ENCODE data around the gene FRMD4A.

Gene FRMD4A

GRCh38 chr10:14262836-14263425 is 67.8 kb downstream of the FRMD4A start:
- DNase-seq (ENCODE audit: extremely low spot score): no peak
- ChIA-PET POLR2A (interaction anchor here (0.6 kb wide), 1 partner anchor 9 kb away, joined by 3 read pairs; no protein-coding TSS in a partner anchor), CTCF (no interaction called here)
- no peak for TF ChIP-seq NFRKB (IDR thresholded peaks at IDR 0.05)
- TF ChIP-seq LEF1 (IDR thresholded peaks at IDR 0.05; ENCODE audit: borderline replicate concordance): no peak
- TF ChIP-seq CTBP1 (IDR thresholded peaks at IDR 0.05; ENCODE audit: borderline replicate concordance): no peak
- no peak for TF ChIP-seq ARNT (IDR thresholded peaks at IDR 0.05)
- TF ChIP-seq ZNF384 (IDR thresholded peaks at IDR 0.05): no peak
- TF ChIP-seq SUZ12 (IDR thresholded peaks at IDR 0.05): no peak
- TF ChIP-seq L3MBTL2 (conservative IDR thresholded peaks at IDR 0.05): no peak
- no peak for TF ChIP-seq ELF4 (IDR thresholded peaks at IDR 0.05)
- TF ChIP-seq FOXM1 (IDR thresholded peaks at IDR 0.05; ENCODE audit: borderline replicate concordance): no peak
- no peak for TF ChIP-seq TARDBP (IDR thresholded peaks at IDR 0.05)
- no peak for TF ChIP-seq SP1 (IDR thresholded peaks at IDR 0.05)
- no peak for TF ChIP-seq FOXA1 (IDR thresholded peaks at IDR 0.05)
- no peak for TF ChIP-seq PKNOX1 (IDR thresholded peaks at IDR 0.05)
- TF ChIP-seq BHLHE40 (IDR thresholded peaks at IDR 0.05; ENCODE audit: borderline replicate concordance): no peak
- no peak for TF ChIP-seq FOXK2 (IDR thresholded peaks at IDR 0.05)
- no peak for TF ChIP-seq HDGF (IDR thresholded peaks at IDR 0.05; ENCODE audit: borderline replicate concordance)

GRCh38 chr10:14261336-14261735 is 69.4 kb downstream of the FRMD4A start:
- no peak for TF ChIP-seq CTBP1 (IDR thresholded peaks at IDR 0.05; ENCODE audit: borderline replicate concordance)
- no peak for TF ChIP-seq BHLHE40 (IDR thresholded peaks at IDR 0.05; ENCODE audit: borderline replicate concordance)
- TF ChIP-seq SUZ12 (IDR thresholded peaks at IDR 0.05): no peak
- no peak for TF ChIP-seq NFRKB (IDR thresholded peaks at IDR 0.05)
- no peak for TF ChIP-seq TARDBP (IDR thresholded peaks at IDR 0.05)
- no peak for TF ChIP-seq FOXK2 (IDR thresholded peaks at IDR 0.05)
- no peak for TF ChIP-seq HDGF (IDR thresholded peaks at IDR 0.05; ENCODE audit: borderline replicate concordance)
- TF ChIP-seq LEF1 (IDR thresholded peaks at IDR 0.05; ENCODE audit: borderline replicate concordance): no peak
- no peak for TF ChIP-seq L3MBTL2 (conservative IDR thresholded peaks at IDR 0.05)
- TF ChIP-seq PKNOX1 (IDR thresholded peaks at IDR 0.05): no peak
- no peak for TF ChIP-seq ARNT (IDR thresholded peaks at IDR 0.05)
- POLR2A ChIA-PET: no interaction called here
- no peak for DNase-seq (ENCODE audit: extremely low spot score)
- CTCF ChIA-PET: interaction anchor here (0.7 kb wide), 1 partner anchor 671 kb away, joined by 3 read pairs; no protein-coding TSS in a partner anchor

- TF ChIP-seq FOXK2 (IDR thresholded peaks at IDR 0.05) (no peak), FOXM1 (IDR thresholded peaks at IDR 0.05; ENCODE audit: borderline replicate concordance) (no peak), ARNT (IDR thresholded peaks at IDR 0.05) (no peak), PKNOX1 (IDR thresholded peaks at IDR 0.05) (no peak), FOXA1 (IDR thresholded peaks at IDR 0.05) (no peak), SP1 (IDR thresholded peaks at IDR 0.05) (no peak), HDGF (IDR thresholded peaks at IDR 0.05; ENCODE audit: borderline replicate concordance) (no peak), ELF4 (IDR thresholded peaks at IDR 0.05) (no peak), CTBP1 (IDR thresholded peaks at IDR 0.05; ENCODE audit: borderline replicate concordance) (no peak), NFRKB (IDR thresholded peaks at IDR 0.05) (no peak), SUZ12 (IDR thresholded peaks at IDR 0.05) (no peak), ZNF384 (IDR thresholded peaks at IDR 0.05) (no peak)
- CTCF ChIA-PET: no interaction called here
- POLR2A ChIA-PET: no interaction called here
- no peak for DNase-seq (ENCODE audit: extremely low spot score)
Measured at GRCh38 chr10:14259696-14260566, 70.8 kb downstream of the FRMD4A start.

GRCh38 chr10:14254368-14254767 is 76.4 kb downstream of the FRMD4A start:
- ChIA-PET CTCF (no interaction called here), POLR2A (no interaction called here)
- TF ChIP-seq FOXM1 (IDR thresholded peaks at IDR 0.05; ENCODE audit: borderline replicate concordance): no peak
- no peak for TF ChIP-seq CTBP1 (IDR thresholded peaks at IDR 0.05; ENCODE audit: borderline replicate concordance)
- TF ChIP-seq SUZ12 (IDR thresholded peaks at IDR 0.05): no peak
- TF ChIP-seq HDGF (IDR thresholded peaks at IDR 0.05; ENCODE audit: borderline replicate concordance): no peak
- no peak for TF ChIP-seq PKNOX1 (IDR thresholded peaks at IDR 0.05)
- TF ChIP-seq FOXA1 (IDR thresholded peaks at IDR 0.05): no peak
- no peak for TF ChIP-seq LEF1 (IDR thresholded peaks at IDR 0.05; ENCODE audit: borderline replicate concordance)
- no peak for TF ChIP-seq ARNT (IDR thresholded peaks at IDR 0.05)
- TF ChIP-seq ELF4 (IDR thresholded peaks at IDR 0.05): no peak
- TF ChIP-seq NFRKB (IDR thresholded peaks at IDR 0.05): no peak
- TF ChIP-seq BHLHE40 (IDR thresholded peaks at IDR 0.05; ENCODE audit: borderline replicate concordance): no peak
- TF ChIP-seq L3MBTL2 (conservative IDR thresholded peaks at IDR 0.05): no peak
- no peak for DNase-seq (ENCODE audit: extremely low spot score)

GRCh38 chr10:14253711-14254110 is 77.0 kb downstream of the FRMD4A start:
- CTCF ChIA-PET: no interaction called here
- POLR2A ChIA-PET: no interaction called here
- DNase-seq (ENCODE audit: extremely low spot score): no peak
- TF ChIP-seq SUZ12 (IDR thresholded peaks at IDR 0.05) (no peak), HDGF (IDR thresholded peaks at IDR 0.05; ENCODE audit: borderline replicate concordance) (no peak), TARDBP (IDR thresholded peaks at IDR 0.05) (no peak), NFRKB (IDR thresholded peaks at IDR 0.05) (no peak), SP1 (IDR thresholded peaks at IDR 0.05) (no peak), FOXK2 (IDR thresholded peaks at IDR 0.05) (no peak), BHLHE40 (IDR thresholded peaks at IDR 0.05; ENCODE audit: borderline replicate concordance) (no peak), PKNOX1 (IDR thresholded peaks at IDR 0.05) (no peak), L3MBTL2 (conservative IDR thresholded peaks at IDR 0.05) (no peak)
